ENCODE measurements around the gene TTYH2.

DNA sequence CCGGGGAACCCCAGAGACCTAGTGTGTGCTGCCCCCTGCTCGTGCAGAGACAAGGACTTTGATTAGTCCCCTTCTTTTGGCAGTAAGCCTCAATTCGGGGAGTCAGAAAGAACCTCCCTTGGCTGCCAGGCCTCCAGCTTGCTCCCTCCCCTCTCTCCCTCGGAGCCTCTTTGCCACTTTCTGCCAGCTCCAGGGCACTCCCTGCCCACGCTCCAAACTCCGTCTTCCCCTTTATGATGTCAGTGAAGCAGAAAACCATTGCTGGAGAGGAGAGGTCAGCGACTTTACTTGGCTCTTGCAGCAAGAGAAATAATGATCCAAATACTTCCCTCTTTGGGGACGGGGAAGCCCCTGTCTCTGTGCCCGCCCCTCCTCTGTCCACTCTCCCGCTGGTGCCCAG lies 28.1 kb downstream of the TTYH2 start:
- TF ChIP-seq POLR2A (IDR thresholded peaks at IDR 0.05; ENCODE audit: low read depth, low read length) (no peak), CTCF (conservative IDR thresholded peaks at IDR 0.05; ENCODE audit: low read depth, low read length) (no peak), MAFK (IDR thresholded peaks at IDR 0.05; ENCODE audit: low read depth, low read length) (no peak), CEBPB (IDR thresholded peaks at IDR 0.05; ENCODE audit: low read depth, low read length) (no peak), MAZ (IDR thresholded peaks at IDR 0.05; ENCODE audit: borderline replicate concordance, low read depth, low read length) (no peak)
